GM12864 (cell line): ENCODE data around the gene STYXL1.

ENCODE experiments used
- DNase-seq: peaks from one replicate; pipeline ENCODE4 v3.0.0-alpha.2; 2011; ENCODE audit warnings: low read depth
- H3K4me3 ChIP-seq: 2 replicates; pipeline ENCODE4 v1.5.1; 2011; ENCODE audit warnings: mild to moderate bottlenecking, low read depth, low read length, control low read depth
- TF ChIP-seq, protein P1 (sequence below): IDR thresholded peaks from 2 replicates; pipeline ENCODE4 v1.5.1; 2011; ENCODE audit warnings: low read depth, mild to moderate bottlenecking, moderate library complexity, low read length, control low read depth, inconsistent platforms; ENCODE audit errors: missing control alignments

STYXL1 gene

DNA sequence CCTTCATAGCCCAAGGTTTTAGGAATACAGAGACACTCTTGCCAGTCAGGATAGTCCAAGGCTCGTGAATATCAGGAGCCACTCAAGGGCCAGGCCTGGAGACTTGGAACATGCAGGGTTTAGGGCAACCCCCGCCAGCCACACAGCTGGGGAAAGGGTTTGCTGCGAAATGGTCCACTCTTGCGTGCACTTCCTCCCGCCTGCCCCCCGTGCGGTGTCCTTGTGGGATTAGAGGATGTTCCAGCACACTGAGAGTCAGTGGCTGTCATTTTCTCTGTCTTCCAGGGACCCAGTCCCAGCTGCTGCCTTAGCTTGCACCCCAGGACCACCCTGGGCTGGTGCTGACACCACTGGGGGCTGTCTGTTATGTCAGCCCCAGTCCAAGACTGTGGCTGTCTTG lies 94.4 kb downstream of the STYXL1 start:
- TF ChIP-seq, protein P1, sequence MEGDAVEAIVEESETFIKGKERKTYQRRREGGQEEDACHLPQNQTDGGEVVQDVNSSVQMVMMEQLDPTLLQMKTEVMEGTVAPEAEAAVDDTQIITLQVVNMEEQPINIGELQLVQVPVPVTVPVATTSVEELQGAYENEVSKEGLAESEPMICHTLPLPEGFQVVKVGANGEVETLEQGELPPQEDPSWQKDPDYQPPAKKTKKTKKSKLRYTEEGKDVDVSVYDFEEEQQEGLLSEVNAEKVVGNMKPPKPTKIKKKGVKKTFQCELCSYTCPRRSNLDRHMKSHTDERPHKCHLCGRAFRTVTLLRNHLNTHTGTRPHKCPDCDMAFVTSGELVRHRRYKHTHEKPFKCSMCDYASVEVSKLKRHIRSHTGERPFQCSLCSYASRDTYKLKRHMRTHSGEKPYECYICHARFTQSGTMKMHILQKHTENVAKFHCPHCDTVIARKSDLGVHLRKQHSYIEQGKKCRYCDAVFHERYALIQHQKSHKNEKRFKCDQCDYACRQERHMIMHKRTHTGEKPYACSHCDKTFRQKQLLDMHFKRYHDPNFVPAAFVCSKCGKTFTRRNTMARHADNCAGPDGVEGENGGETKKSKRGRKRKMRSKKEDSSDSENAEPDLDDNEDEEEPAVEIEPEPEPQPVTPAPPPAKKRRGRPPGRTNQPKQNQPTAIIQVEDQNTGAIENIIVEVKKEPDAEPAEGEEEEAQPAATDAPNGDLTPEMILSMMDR: no peak
- no peak for DNase-seq
- H3K4me3 ChIP-seq: no peak overlapping the region

DNA sequence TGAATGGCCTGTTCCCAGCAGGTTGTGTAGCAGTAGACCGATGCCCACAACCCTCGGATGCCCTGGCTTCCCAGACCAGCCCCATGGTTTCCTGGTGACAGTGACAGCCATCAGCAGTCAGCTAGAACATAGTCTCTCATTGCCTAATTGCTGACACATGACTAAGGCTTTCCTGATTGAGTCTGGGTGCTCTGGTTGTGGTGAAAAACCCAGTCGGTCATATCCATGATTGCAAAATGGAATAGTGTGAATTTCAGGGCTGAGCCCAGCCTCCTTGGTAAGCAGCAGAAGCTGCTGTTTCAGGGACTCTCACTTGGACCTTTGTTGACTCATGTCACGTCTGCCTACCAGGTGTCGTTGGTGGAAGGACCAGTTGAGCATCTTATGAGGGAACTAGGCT lies 96.3 kb downstream of the STYXL1 start:
- TF ChIP-seq, protein P1: no peak
- no peak overlapping the region for H3K4me3 ChIP-seq
- DNase-seq: no peak

DNA sequence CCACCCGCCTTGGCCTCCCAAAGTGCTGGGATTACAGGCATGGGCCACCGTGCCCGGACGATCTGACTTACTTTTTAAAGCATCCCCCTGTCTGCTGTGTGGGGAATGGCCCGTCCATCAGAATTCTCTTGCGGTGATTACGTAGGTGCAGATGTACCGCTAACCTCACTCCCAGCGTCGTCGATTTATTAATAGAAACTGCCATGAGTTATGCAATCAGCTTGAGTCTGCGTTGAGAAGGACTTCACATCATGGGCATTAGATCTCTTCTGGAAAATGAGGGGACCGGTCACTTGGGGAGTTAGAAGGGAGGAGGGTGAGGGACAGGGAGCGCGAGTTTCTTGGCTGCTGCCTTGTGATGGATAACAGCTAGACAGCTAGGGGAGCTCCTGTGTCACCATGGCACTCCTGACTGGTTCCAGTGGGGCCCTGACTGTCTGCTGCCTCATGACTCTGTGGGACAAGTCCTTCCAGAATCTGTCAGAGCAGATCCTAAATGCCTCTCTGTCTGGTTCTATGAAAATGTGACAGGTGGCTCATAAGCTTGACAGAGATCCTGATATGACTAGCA lies 97.6 kb downstream of the STYXL1 start:
- DNase-seq: no peak
- TF ChIP-seq, protein P1: no peak
- no peak overlapping the region for H3K4me3 ChIP-seq

DNA sequence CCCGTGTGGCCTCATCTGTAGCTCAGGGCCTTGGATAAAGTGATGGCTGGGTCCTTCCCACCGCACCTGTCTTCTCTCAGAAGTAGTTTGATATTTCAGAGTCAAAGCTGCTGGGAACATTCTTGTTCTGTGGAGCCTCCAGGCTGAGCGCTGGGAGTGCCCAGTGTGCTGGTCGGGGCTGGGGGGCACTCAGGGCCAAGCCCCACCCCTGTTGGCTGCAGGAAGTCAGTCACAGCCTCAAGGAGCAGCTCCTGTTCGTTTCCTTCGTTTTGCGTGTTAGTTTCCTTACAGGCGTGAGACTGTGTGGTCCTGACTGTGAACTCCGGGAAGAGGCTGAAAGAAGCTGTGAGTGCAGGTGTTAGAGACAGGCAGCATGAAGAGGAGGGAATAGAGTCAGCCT lies 99.6 kb downstream of the STYXL1 start:
- DNase-seq: no peak
- no peak overlapping the region for H3K4me3 ChIP-seq
- TF ChIP-seq, protein P1: no peak
